Neural progenitor cell (in vitro differentiated cells): ENCODE results near the gene COL20A1. TPM values are rescaled to one million over a fixed set of nuclear protein-coding genes. Genes with fewer than 3 reads are reported as not detected.

ENCODE experiments used
- DNase-seq: peaks from one replicate; pipeline ENCODE4 v3.0.0-alpha.2; 2016; ENCODE audit warnings: low spot score
- H2AFZ ChIP-seq: fragments of 200-600 bp; sonication (generic); replicated peaks from 2 replicates; pipeline ENCODE4 v1.6.1; 2016; ENCODE audit warnings: antibody characterized with exemption
- H3F3A ChIP-seq: fragments of 200-600 bp; sonication (generic); 2 replicates; pipeline ENCODE4 v1.6.1; 2016; ENCODE audit warnings: antibody characterized with exemption, low read depth
- H3K27ac ChIP-seq: fragments of 200-600 bp; sonication (generic); 2 replicates; pipeline ENCODE4 v1.5.1; 2016; ENCODE audit warnings: mild to moderate bottlenecking
- H3K27me3 ChIP-seq: fragments of 200-600 bp; sonication (generic); 2 replicates; pipeline ENCODE4 v1.6.1; 2016; ENCODE audit warnings: mild to moderate bottlenecking, moderate library complexity
- H3K36me3 ChIP-seq: fragments of 200-600 bp; sonication (generic); 2 replicates; pipeline ENCODE4 v1.5.1; 2016
- H3K4me1 ChIP-seq: fragments of 200-600 bp; sonication (generic); 2 replicates; pipeline ENCODE4 v1.6.1; 2016; ENCODE audit warnings: mixed run types
- H3K4me2 ChIP-seq: fragments of 200-600 bp; sonication (generic); 2 replicates; pipeline ENCODE4 v1.6.1; 2016
- H3K4me3 ChIP-seq: fragments of 200-600 bp; sonication (generic); 2 replicates; pipeline ENCODE4 v1.5.1; 2016
- H3K79me2 ChIP-seq: fragments of 200-600 bp; sonication (generic); 2 replicates; pipeline ENCODE4 v1.6.1; 2016; ENCODE audit warnings: low read depth
- H3K9ac ChIP-seq: fragments of 200-600 bp; sonication (generic); 2 replicates; pipeline ENCODE4 v1.6.1; 2016
- H3K9me3 ChIP-seq: fragments of 200-600 bp; sonication (generic); 2 replicates; pipeline ENCODE4 v1.5.1; 2016; ENCODE audit warnings: low read depth
- H4K20me1 ChIP-seq: fragments of 200-600 bp; sonication (generic); 2 replicates; pipeline ENCODE4 v1.6.1; 2016; ENCODE audit warnings: low read depth
- H3K27ac Mint-ChIP-seq: 3 replicates; pipeline ENCODE4 v1.8.0; 2021; ENCODE audit warnings: mixed read lengths
- H3K27me3 Mint-ChIP-seq: 2 replicates; pipeline ENCODE4 v1.8.0; 2022; ENCODE audit warnings: low read depth, mild to moderate bottlenecking, inconsistent platforms, moderate library complexity, mixed read lengths; ENCODE audit not compliant: insufficient read depth
- H3K36me3 Mint-ChIP-seq: 3 replicates; pipeline ENCODE4 v1.8.0; 2021; ENCODE audit warnings: mixed read lengths
- H3K4me1 Mint-ChIP-seq: 3 replicates; pipeline ENCODE4 v1.8.0; 2021; ENCODE audit warnings: mixed read lengths
- H3K4me3 Mint-ChIP-seq: 3 replicates; pipeline ENCODE4 v1.8.0; 2021; ENCODE audit warnings: mild to moderate bottlenecking, moderate library complexity, mixed read lengths
- H3K9me3 Mint-ChIP-seq: 3 replicates; pipeline ENCODE4 v1.8.0; 2020; ENCODE audit warnings: mixed read lengths
- CTCF ChIP-seq: fragments of 200-600 bp; sonication (generic); IDR thresholded peaks from 2 replicates; pipeline ENCODE4 v1.5.1; 2017; ENCODE audit warnings: antibody characterized with exemption, mild to moderate bottlenecking
- EZH2 ChIP-seq: fragments of 200-600 bp; sonication (generic); IDR thresholded peaks from 2 replicates; pipeline ENCODE4 v1.6.1; 2017; ENCODE audit warnings: antibody characterized with exemption, mild to moderate bottlenecking, moderate library complexity
- EZH2phosphoT487 ChIP-seq: fragments of 200-600 bp; sonication (generic); IDR thresholded peaks from 2 replicates; pipeline ENCODE4 v1.6.1; 2017; ENCODE audit warnings: antibody characterized with exemption
- total RNA-seq: library from RNA; depleted of rRNA; stranded (reverse); fragments of >200 nt; gene quantifications from 2 replicates; pipeline ENCODE4 v1.2.3, GENCODE V29; 2015; ENCODE audit warnings: low replicate concordance

COL20A1 gene
- total RNA-seq, 1 donor from 2014 or later: 0.37 TPM

GRCh38 chr20:63373996-63374395 lies 81.0 kb downstream of the COL20A1 start:
- Mint-ChIP-seq H3K36me3 (no peaks in the 10 kb centered on the region), H3K4me3 (no peak overlapping the region), H3K27ac (no peak overlapping the region), H3K4me1 (peaks cover 35% of the 10 kb centered on the region), H3K27me3 (peaks cover 14% of the 10 kb centered on the region), H3K9me3 (no peaks in the 10 kb centered on the region)
- no peak overlapping the region for H2AFZ ChIP-seq
- TF ChIP-seq EZH2 (no peak), CTCF (no peak), EZH2phosphoT487 (no peak)
- H3F3A ChIP-seq: peaks cover 12% of the 10 kb centered on the region
- no peak for DNase-seq
- H3K27me3 ChIP-seq: no peaks in the 10 kb centered on the region
- peaks cover 21% of the 10 kb centered on the region for H3K4me1 ChIP-seq
- no peak overlapping the region for H3K4me2 ChIP-seq
- H3K9me3 ChIP-seq: no peaks in the 10 kb centered on the region
- H3K79me2 ChIP-seq: no peaks in the 10 kb centered on the region
- no peak overlapping the region for H3K4me3 ChIP-seq
- no peak overlapping the region for H3K27ac ChIP-seq
- H3K36me3 ChIP-seq: no peaks in the 10 kb centered on the region
- H4K20me1 ChIP-seq: peaks cover 16% of the 10 kb centered on the region
- H3K9ac ChIP-seq: no peak overlapping the region

- no peak overlapping the region for H3K27ac Mint-ChIP-seq
- H3K4me1 ChIP-seq: peaks cover 21% of the 10 kb centered on the region
- H4K20me1 ChIP-seq: peaks cover 18% of the 10 kb centered on the region
- H2AFZ ChIP-seq: no peak overlapping the region
- no peak overlapping the region for H3K27ac ChIP-seq
- no peak overlapping the region for H3K4me3 ChIP-seq
- no peaks in the 10 kb centered on the region for H3K9me3 ChIP-seq
- H3K4me1 Mint-ChIP-seq: peaks cover 36% of the 10 kb centered on the region
- H3K27me3 ChIP-seq: no peaks in the 10 kb centered on the region
- H3K36me3 ChIP-seq: no peaks in the 10 kb centered on the region
- peaks cover 12% of the 10 kb centered on the region for H3F3A ChIP-seq
- TF ChIP-seq CTCF (no peak), EZH2 (no peak)
- H3K36me3 Mint-ChIP-seq: no peaks in the 10 kb centered on the region
- H3K9ac ChIP-seq: no peak overlapping the region
- peaks cover 14% of the 10 kb centered on the region for H3K27me3 Mint-ChIP-seq
- H3K9me3 Mint-ChIP-seq: no peaks in the 10 kb centered on the region
- DNase-seq: no peak
- no peak overlapping the region for H3K4me3 Mint-ChIP-seq
- no peak overlapping the region for H3K4me2 ChIP-seq
- no peaks in the 10 kb centered on the region for H3K79me2 ChIP-seq
Observed at GRCh38 chr20:63374504-63374903, 81.5 kb downstream of the COL20A1 start.

- no peaks in the 10 kb centered on the region for H3K36me3 ChIP-seq
- H4K20me1 ChIP-seq: peaks cover 18% of the 10 kb centered on the region
- Mint-ChIP-seq H3K27me3 (peaks cover 14% of the 10 kb centered on the region), H3K9me3 (no peaks in the 10 kb centered on the region), H3K4me1 (peaks cover 40% of the 10 kb centered on the region), H3K4me3 (no peak overlapping the region), H3K27ac (no peak overlapping the region), H3K36me3 (no peaks in the 10 kb centered on the region)
- no peaks in the 10 kb centered on the region for H3K9me3 ChIP-seq
- H3K27me3 ChIP-seq: no peaks in the 10 kb centered on the region
- TF ChIP-seq EZH2phosphoT487 (no peak), EZH2 (no peak), CTCF (no peak)
- H3K9ac ChIP-seq: no peak overlapping the region
- H3K4me1 ChIP-seq: peaks cover 21% of the 10 kb centered on the region
- H3K4me2 ChIP-seq: no peak overlapping the region
- no peak overlapping the region for H3K27ac ChIP-seq
- no peak for DNase-seq
- H3K4me3 ChIP-seq: no peak overlapping the region
- H3K79me2 ChIP-seq: no peaks in the 10 kb centered on the region
- peaks cover 12% of the 10 kb centered on the region for H3F3A ChIP-seq
- no peak overlapping the region for H2AFZ ChIP-seq
Observed at GRCh38 chr20:63375438-63375837, 82.5 kb downstream of the COL20A1 start.
